ENCODE results near the gene PGM5.

DNA sequence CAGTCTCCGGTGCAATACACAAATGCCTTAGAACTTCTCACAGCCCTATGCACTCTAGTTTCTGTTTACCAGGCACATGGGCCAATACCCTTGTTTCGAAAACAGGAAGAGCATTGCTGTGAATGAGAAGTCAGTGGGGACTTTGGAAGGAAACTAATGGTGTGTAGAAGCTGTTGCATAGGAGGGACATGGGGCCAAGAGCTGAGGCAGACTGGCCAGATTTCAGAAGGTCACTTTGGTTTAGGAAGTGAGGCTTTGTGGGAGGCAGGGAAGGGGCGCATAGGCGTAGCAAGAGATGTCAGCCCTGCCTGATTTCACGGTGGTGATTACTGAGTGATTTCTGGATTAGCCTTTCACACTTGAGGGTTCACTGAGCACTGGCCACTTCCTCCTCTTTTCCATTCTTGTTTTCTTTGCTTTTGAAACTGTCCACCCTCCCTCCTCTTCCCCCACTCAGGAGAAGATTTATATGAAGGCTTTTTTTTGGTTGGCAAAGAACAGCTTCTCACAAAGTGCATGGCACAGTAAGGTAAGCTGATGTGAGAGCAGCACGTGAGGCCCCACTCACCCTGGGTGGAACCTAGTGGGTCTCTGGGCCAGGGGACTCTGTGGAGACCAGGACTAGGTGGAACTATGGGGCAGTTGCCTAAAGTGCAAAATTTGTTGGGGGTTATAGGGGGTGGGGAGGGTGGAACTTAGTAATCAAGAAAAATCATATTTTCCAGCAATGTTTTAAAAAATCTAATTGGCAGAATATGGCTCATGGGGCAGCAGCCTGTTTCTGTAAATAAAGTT, 190.4 kb downstream of the PGM5 start:
- TF ChIP-seq ZNF501 (tag by site-specific recombination; IDR thresholded peaks at IDR 0.05): no peak
- TF ChIP-seq ZFP37 (tag by site-specific recombination; IDR thresholded peaks at IDR 0.05): no peak
- no peak for TF ChIP-seq ZNF23 (tag by site-specific recombination; IDR thresholded peaks at IDR 0.05; ENCODE audit: borderline replicate concordance)
- TF ChIP-seq, protein P1, sequence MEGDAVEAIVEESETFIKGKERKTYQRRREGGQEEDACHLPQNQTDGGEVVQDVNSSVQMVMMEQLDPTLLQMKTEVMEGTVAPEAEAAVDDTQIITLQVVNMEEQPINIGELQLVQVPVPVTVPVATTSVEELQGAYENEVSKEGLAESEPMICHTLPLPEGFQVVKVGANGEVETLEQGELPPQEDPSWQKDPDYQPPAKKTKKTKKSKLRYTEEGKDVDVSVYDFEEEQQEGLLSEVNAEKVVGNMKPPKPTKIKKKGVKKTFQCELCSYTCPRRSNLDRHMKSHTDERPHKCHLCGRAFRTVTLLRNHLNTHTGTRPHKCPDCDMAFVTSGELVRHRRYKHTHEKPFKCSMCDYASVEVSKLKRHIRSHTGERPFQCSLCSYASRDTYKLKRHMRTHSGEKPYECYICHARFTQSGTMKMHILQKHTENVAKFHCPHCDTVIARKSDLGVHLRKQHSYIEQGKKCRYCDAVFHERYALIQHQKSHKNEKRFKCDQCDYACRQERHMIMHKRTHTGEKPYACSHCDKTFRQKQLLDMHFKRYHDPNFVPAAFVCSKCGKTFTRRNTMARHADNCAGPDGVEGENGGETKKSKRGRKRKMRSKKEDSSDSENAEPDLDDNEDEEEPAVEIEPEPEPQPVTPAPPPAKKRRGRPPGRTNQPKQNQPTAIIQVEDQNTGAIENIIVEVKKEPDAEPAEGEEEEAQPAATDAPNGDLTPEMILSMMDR (tag by site-specific recombination; IDR thresholded peaks at IDR 0.05): no peak
- TF ChIP-seq, protein P2, sequence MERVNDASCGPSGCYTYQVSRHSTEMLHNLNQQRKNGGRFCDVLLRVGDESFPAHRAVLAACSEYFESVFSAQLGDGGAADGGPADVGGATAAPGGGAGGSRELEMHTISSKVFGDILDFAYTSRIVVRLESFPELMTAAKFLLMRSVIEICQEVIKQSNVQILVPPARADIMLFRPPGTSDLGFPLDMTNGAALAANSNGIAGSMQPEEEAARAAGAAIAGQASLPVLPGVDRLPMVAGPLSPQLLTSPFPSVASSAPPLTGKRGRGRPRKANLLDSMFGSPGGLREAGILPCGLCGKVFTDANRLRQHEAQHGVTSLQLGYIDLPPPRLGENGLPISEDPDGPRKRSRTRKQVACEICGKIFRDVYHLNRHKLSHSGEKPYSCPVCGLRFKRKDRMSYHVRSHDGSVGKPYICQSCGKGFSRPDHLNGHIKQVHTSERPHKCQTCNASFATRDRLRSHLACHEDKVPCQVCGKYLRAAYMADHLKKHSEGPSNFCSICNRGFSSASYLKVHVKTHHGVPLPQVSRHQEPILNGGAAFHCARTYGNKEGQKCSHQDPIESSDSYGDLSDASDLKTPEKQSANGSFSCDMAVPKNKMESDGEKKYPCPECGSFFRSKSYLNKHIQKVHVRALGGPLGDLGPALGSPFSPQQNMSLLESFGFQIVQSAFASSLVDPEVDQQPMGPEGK (tag by site-specific recombination; IDR thresholded peaks at IDR 0.05): no peak
- no peak for TF ChIP-seq KLF16 (tag by site-specific recombination; IDR thresholded peaks at IDR 0.05)
- TF ChIP-seq ZNF747 (tag by site-specific recombination; IDR thresholded peaks at IDR 0.05): no peak
- no peak for TF ChIP-seq ZNF138 (tag by site-specific recombination; IDR thresholded peaks at IDR 0.05; ENCODE audit: borderline replicate concordance)
- no peak for TF ChIP-seq ZFP69B (tag by site-specific recombination; IDR thresholded peaks at IDR 0.05)
- TF ChIP-seq, protein P3, sequence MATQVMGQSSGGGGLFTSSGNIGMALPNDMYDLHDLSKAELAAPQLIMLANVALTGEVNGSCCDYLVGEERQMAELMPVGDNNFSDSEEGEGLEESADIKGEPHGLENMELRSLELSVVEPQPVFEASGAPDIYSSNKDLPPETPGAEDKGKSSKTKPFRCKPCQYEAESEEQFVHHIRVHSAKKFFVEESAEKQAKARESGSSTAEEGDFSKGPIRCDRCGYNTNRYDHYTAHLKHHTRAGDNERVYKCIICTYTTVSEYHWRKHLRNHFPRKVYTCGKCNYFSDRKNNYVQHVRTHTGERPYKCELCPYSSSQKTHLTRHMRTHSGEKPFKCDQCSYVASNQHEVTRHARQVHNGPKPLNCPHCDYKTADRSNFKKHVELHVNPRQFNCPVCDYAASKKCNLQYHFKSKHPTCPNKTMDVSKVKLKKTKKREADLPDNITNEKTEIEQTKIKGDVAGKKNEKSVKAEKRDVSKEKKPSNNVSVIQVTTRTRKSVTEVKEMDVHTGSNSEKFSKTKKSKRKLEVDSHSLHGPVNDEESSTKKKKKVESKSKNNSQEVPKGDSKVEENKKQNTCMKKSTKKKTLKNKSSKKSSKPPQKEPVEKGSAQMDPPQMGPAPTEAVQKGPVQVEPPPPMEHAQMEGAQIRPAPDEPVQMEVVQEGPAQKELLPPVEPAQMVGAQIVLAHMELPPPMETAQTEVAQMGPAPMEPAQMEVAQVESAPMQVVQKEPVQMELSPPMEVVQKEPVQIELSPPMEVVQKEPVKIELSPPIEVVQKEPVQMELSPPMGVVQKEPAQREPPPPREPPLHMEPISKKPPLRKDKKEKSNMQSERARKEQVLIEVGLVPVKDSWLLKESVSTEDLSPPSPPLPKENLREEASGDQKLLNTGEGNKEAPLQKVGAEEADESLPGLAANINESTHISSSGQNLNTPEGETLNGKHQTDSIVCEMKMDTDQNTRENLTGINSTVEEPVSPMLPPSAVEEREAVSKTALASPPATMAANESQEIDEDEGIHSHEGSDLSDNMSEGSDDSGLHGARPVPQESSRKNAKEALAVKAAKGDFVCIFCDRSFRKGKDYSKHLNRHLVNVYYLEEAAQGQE (tag by site-specific recombination; IDR thresholded peaks at IDR 0.05): no peak
- no peak for TF ChIP-seq IKZF3 (tag by site-specific recombination; IDR thresholded peaks at IDR 0.05)
- no peak for TF ChIP-seq ZNF184 (tag by site-specific recombination; IDR thresholded peaks at IDR 0.05)
- no peak for TF ChIP-seq ZNF776 (tag by site-specific recombination; IDR thresholded peaks at IDR 0.05; ENCODE audit: borderline replicate concordance)
- TF ChIP-seq, protein P4, sequence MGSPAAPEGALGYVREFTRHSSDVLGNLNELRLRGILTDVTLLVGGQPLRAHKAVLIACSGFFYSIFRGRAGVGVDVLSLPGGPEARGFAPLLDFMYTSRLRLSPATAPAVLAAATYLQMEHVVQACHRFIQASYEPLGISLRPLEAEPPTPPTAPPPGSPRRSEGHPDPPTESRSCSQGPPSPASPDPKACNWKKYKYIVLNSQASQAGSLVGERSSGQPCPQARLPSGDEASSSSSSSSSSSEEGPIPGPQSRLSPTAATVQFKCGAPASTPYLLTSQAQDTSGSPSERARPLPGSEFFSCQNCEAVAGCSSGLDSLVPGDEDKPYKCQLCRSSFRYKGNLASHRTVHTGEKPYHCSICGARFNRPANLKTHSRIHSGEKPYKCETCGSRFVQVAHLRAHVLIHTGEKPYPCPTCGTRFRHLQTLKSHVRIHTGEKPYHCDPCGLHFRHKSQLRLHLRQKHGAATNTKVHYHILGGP (tag by site-specific recombination; IDR thresholded peaks at IDR 0.05): no peak
